K562 (cell line): ENCODE measurements around the gene MYB. TPM values are rescaled to one million over a fixed set of nuclear protein-coding genes. Genes with fewer than 3 reads are reported as not detected.

ENCODE experiments used
- ARID1B ChIP-seq: fragments of 450-650 bp; IDR thresholded peaks from 2 replicates; pipeline ENCODE4 v1.6.1; 2016; ENCODE audit warnings: antibody characterized with exemption, mild to moderate bottlenecking, inconsistent platforms
- CBFA2T3 ChIP-seq: fragments of 450-650 bp; IDR thresholded peaks from 2 replicates; pipeline ENCODE4 v1.6.1; 2017
- CBFB ChIP-seq: sonication (generic); formaldehyde crosslinking; IDR thresholded peaks from 2 replicates; pipeline ENCODE4 v1.4.0; 2020; ENCODE audit warnings: mild to moderate bottlenecking, missing genetic modification reagents
- CEBPG ChIP-seq, 3 experiments: fragments of 200-800 bp in 1 of 3; sonication (Bioruptor generic) in 1 of 3; sonication (generic) in 1 of 3; formaldehyde crosslinking in 1 of 3; IDR thresholded peaks in 2 of 3; conservative IDR thresholded peaks in 1 of 3; 2 replicates each; pipeline versions ENCODE4 v1.6.1 to v1.8.0; 2016 to 2022; ENCODE audit warnings: missing compliant biosample characterization in 2 of 3, missing genetic modification characterization in 2 of 3, mild to moderate bottlenecking in 1 of 3, missing genetic modification reagents in 1 of 3
- COPS2 ChIP-seq: fragments of 450-650 bp; conservative IDR thresholded peaks from 2 replicates; pipeline ENCODE4 v1.6.1; 2016; ENCODE audit warnings: mild to moderate bottlenecking, moderate library complexity
- FOSL1 ChIP-seq: fragments of 200-800 bp; sonication (Bioruptor generic); conservative IDR thresholded peaks from 2 replicates; pipeline ENCODE4 v1.6.1; 2016; ENCODE audit warnings: missing genetic modification characterization, missing compliant biosample characterization
- GATA2 ChIP-seq: sonication (generic); formaldehyde crosslinking; IDR thresholded peaks from 2 replicates; pipeline ENCODE4 v1.4.0; 2020; ENCODE audit warnings: mild to moderate bottlenecking, missing genetic modification reagents
- GATAD2A ChIP-seq: fragments of 450-650 bp; IDR thresholded peaks from 2 replicates; pipeline ENCODE4 v1.6.1; 2017
- HDAC1 ChIP-seq, 2 experiments: fragments of 450-650 bp; IDR thresholded peaks; 2 replicates each; pipeline ENCODE4 v1.6.1; 2016 to 2017; ENCODE audit warnings: inconsistent platforms in 1 of 2, mild to moderate bottlenecking in 1 of 2, moderate library complexity in 1 of 2
- HDGF ChIP-seq: fragments of 450-650 bp; IDR thresholded peaks from 2 replicates; pipeline ENCODE4 v1.6.1; 2016
- KLF16 ChIP-seq: IDR thresholded peaks from 2 replicates; pipeline ENCODE4 v1.6.1; 2016; ENCODE audit warnings: antibody characterized with exemption
- MCM7 ChIP-seq, 2 experiments: fragments of 450-650 bp; IDR thresholded peaks; 2 replicates each; pipeline ENCODE4 v1.6.1; 2016 to 2018
- NEUROD1 ChIP-seq: fragments of 150-350 bp; IDR thresholded peaks from 2 replicates; pipeline ENCODE4 v1.6.1; 2014; ENCODE audit warnings: borderline replicate concordance, low read length, low read depth; ENCODE audit not compliant: partially characterized antibody
- NR2C2 ChIP-seq, 2 experiments: fragments of 200-800 bp in 1 of 2; sonication (Bioruptor generic) in 1 of 2; sonication (generic) in 1 of 2; formaldehyde crosslinking in 1 of 2; IDR thresholded peaks; 2 replicates each; pipeline versions ENCODE4 v1.6.1 to v1.8.0; 2016 to 2022; ENCODE audit warnings: mild to moderate bottlenecking in 1 of 2, missing compliant biosample characterization in 1 of 2, missing genetic modification characterization in 1 of 2, missing genetic modification reagents in 1 of 2
- PTRF ChIP-seq: fragments of 450-650 bp; IDR thresholded peaks from 2 replicates; pipeline ENCODE4 v1.6.1; 2016; ENCODE audit warnings: mild to moderate bottlenecking, missing genetic modification characterization, missing compliant biosample characterization
- TEAD4 ChIP-seq, 2 experiments: sonication (generic) in 1 of 2; formaldehyde crosslinking in 1 of 2; IDR thresholded peaks; 2 replicates each; pipeline versions ENCODE4 v1.6.1 to v1.8.0; 2012 to 2022; ENCODE audit warnings: borderline replicate concordance in 1 of 2, inconsistent platforms in 1 of 2, low read length in 1 of 2, mild to moderate bottlenecking in 1 of 2, missing genetic modification reagents in 1 of 2
- YBX1 ChIP-seq: fragments of 450-650 bp; IDR thresholded peaks from 2 replicates; pipeline ENCODE4 v1.7.1; 2016; ENCODE audit warnings: mild to moderate bottlenecking
- ZNF639 ChIP-seq, 2 experiments: fragments of 200-800 bp in 1 of 2; sonication (Bioruptor generic) in 1 of 2; sonication (generic) in 1 of 2; formaldehyde crosslinking in 1 of 2; IDR thresholded peaks in 1 of 2; conservative IDR thresholded peaks in 1 of 2; 2 replicates each; pipeline versions ENCODE4 v1.5.0 to v1.6.1; 2016 to 2020; ENCODE audit warnings: missing compliant biosample characterization in 1 of 2, missing genetic modification characterization in 1 of 2, missing genetic modification reagents in 1 of 2
- polyA plus RNA-seq, 8 experiments: library from polyadenylated mRNA; depleted of rRNA in 4 of 8; stranded (reverse) in 5 of 8; unstranded in 3 of 8; fragments of >200 nt; fragmentation: Nextera tagmentation in 2 of 8; fragmentation: Illumina TruSeq in 1 of 8; extraction: Ambion mirVana in 2 of 8; extraction: Trizol in 1 of 8; gene quantifications; 2 replicates each; pipeline versions ENCODE4 v1.2.1 to v1.2.3, GENCODE V29; 2011 to 2014; ENCODE audit warnings: inconsistent platforms in 1 of 8, missing spikeins in 1 of 8
- total RNA-seq, 7 experiments: library from RNA; depleted of rRNA in 6 of 7; stranded (reverse); fragments of >200 nt in 6 of 7; fragmentation: Illumina TruSeq in 2 of 7; extraction: Trizol in 2 of 7; gene quantifications; 2 replicates each; pipeline versions ENCODE4 v1.2.1 to v1.2.3, GENCODE V29; 2011 to 2021; ENCODE audit warnings: low replicate concordance in 1 of 7

The MYB gene
- total and polyA plus RNA-seq, 9 of the 15 experiments (the other 6 are each of a cell fraction or from before 2014, with no cell fraction given), result 35.8 to 218 (median 140) TPM

GRCh38 chr6:135173242-135173988, 7.7 kb upstream of the MYB start (continued):
- TF ChIP-seq GATAD2A (peak; percentile 56; the same call in 1 of the 2 replicates), ZNF639 (CRISPR knock-in tag; conservative IDR thresholded peaks at IDR 0.05 in 1 of 2, IDR thresholded peaks at IDR 0.05 in 1 of 2) (no peak), CBFB (CRISPR knock-in tag) (no peak), KLF16 (0 out of 2 replicates have a peak, but pooled peaks have one; percentile 26), CEBPG (CRISPR knock-in tag; IDR thresholded peaks at IDR 0.05) (no peak), CEBPG (tag; conservative IDR thresholded peaks at IDR 0.05 in 1 of 2, IDR thresholded peaks at IDR 0.05 in 1 of 2) (no peak), HDGF (no peak), GATA2 (CRISPR knock-in tag) (peak; percentile 45; the same call in 1 of the 2 replicates), TEAD4 (IDR thresholded peaks at IDR 0.05; ENCODE audit: low read length) (peak; percentile 22; the same call in 1 of the 2 replicates), TEAD4 (CRISPR knock-in tag; IDR thresholded peaks at IDR 0.05; ENCODE audit: borderline replicate concordance) (no peak), ARID1B (peak; percentile 58), NR2C2 (CRISPR knock-in tag; IDR thresholded peaks at IDR 0.05) (no peak), NR2C2 (tag; IDR thresholded peaks at IDR 0.05) (0 out of 2 replicates have a peak, but pooled peaks have one; percentile 11), COPS2 (no peak), MCM7 (IDR thresholded peaks at IDR 0.05) (peak in 1 of 2 experiments; percentile 77; a peak in 1 of 4 replicates), FOSL1 (tag) (no peak), PTRF (no peak), CBFA2T3 (peak; percentile 57), HDAC1 (IDR thresholded peaks at IDR 0.05) (peak in 1 of 2 experiments; percentile 51; a peak in 1 of 4 replicates), YBX1 (no peak), NEUROD1 (peak; percentile 25)
- TF ChIP-seq, all 486 proteins: peak for 21
